Breast epithelium (tissue), 4 donors: ENCODE measurements around the gene PTPRK. TPM values are rescaled to one million over a fixed set of nuclear protein-coding genes. Genes with fewer than 3 reads are reported as not detected.

ENCODE experiments used
- DNase-seq, 2 donors: peaks; one replicate each; pipeline ENCODE4 v3.0.0-alpha.2; 2019; ENCODE audit warnings: low spot score in 2 of 2
- H3K27ac ChIP-seq, 2 donors: fragments of 200-600 bp; sonication (generic) in 1 of 2; one replicate each; pipeline ENCODE4 v1.5.1; 2016 to 2019; ENCODE audit warnings: mild to moderate bottlenecking in 1 of 2
- H3K27me3 ChIP-seq, 2 donors: fragments of 200-600 bp; sonication (generic) in 1 of 2; one replicate each; pipeline versions ENCODE4 v1.5.1 to v1.6.0; 2017 to 2019; ENCODE audit warnings: control low read depth in 1 of 2, mild to moderate bottlenecking in 1 of 2
- H3K36me3 ChIP-seq: fragments of 200-600 bp; one replicate; pipeline ENCODE4 v1.5.1; 2019
- H3K4me1 ChIP-seq, 2 donors: fragments of 200-600 bp; sonication (generic); one replicate each; pipeline ENCODE4 v1.5.1; 2016 to 2019; ENCODE audit warnings: control low read depth in 1 of 2
- H3K4me3 ChIP-seq, 3 donors: fragments of 200-600 bp; sonication (generic); 1 replicate in 2 of 3; 2 replicates in 1 of 3; pipeline ENCODE4 v1.5.1; 2016 to 2019; ENCODE audit warnings: mild to moderate bottlenecking in 3 of 3, moderate library complexity in 2 of 3
- H3K9me3 ChIP-seq, 2 donors: fragments of 200-600 bp; sonication (generic) in 1 of 2; one replicate each; pipeline ENCODE4 v1.5.1; 2016 to 2019; ENCODE audit warnings: control low read depth in 1 of 2
- CTCF ChIP-seq, 3 donors: fragments of 450-650 bp; IDR thresholded peaks; one replicate each; pipeline ENCODE4 v1.5.1; 2016 to 2017; ENCODE audit warnings: antibody characterized with exemption in 3 of 3, mild to moderate bottlenecking in 3 of 3, moderate library complexity in 3 of 3
- POLR2A ChIP-seq: fragments of 450-650 bp; IDR thresholded peaks from one replicate; pipeline ENCODE4 v1.6.1; 2016; ENCODE audit warnings: antibody characterized with exemption, mild to moderate bottlenecking, moderate library complexity
- POLR2AphosphoS5 ChIP-seq, 3 donors: sonication (generic); formaldehyde crosslinking; IDR thresholded peaks; one replicate each; pipeline ENCODE4 v1.6.1; 2017; ENCODE audit warnings: antibody characterized with exemption in 3 of 3
- intact Hi-C: fragments of 100-400 bp; cut with DNase I; formaldehyde crosslinking; loops from one replicate; pipeline ENCODE4 v1.15.1; 2023; ENCODE audit warnings: low total_unique reads
- total RNA-seq, 3 donors: library from RNA; depleted of rRNA; stranded (reverse); fragments of >200 nt; gene quantifications; one replicate each; pipeline ENCODE4 v1.1.0, GENCODE V29; 2016

The PTPRK gene
- total RNA-seq, 3 donors from 2014 or later: 29.1 to 134 (median 77.0) TPM

DNA sequence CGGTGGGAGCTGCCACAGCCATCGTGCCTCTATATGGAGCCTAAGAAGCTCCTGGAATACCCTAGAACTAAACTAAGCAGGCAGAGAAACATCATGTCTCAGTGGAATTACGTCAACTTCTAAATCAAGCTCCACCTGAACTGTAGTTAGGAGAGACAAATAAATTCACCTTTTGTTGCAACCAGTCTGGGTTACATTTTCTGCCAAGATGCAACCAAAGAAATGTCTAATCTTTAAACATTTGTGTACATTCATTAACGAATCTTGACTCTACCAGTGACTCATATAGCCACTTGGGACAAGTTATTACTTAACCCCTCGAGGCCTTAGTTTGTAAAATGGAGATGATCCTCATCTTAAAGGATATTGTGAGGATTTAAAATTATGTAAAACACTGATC, 8.9 kb downstream of the PTPRK start:
- Histone ChIP-seq H3K4me1 (peaks cover 0 to 5% of the 10 kb centered on the region in 2 donors), H3K9me3 (no peaks in the 10 kb centered on the region), H3K27ac (peak overlapping the region; percentile 77 to 84), H3K4me3 (no peak overlapping the region), H3K36me3 (no peaks in the 10 kb centered on the region), H3K27me3 (no peaks in the 10 kb centered on the region)
- no peak for DNase-seq
- intact Hi-C loops: no loop called here
- TF ChIP-seq POLR2AphosphoS5 (IDR thresholded peaks at IDR 0.05): no peak

DNA sequence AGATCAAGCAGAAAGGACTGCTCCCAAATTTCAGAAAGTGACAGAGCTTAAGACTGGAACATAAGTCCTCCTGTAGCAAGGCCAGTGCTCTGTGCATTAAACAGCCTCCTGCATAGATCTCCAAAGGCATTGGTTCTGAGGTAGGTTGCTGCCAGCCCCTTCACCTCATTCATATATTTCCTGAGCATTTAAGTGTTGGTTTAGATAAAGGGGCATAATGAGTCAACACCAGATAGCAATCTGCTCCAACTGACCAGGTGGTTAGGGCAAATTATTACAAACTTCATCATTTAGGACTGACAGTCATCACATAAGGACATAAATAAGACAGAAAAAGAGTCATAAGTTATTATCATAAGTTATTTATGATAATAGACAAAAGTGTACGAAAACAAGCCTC, 10.7 kb downstream of the PTPRK start:
- Histone ChIP-seq H3K36me3 (no peaks in the 10 kb centered on the region), H3K4me1 (peaks cover 0 to 5% of the 10 kb centered on the region in 2 donors), H3K4me3 (no peak overlapping the region), H3K9me3 (no peaks in the 10 kb centered on the region), H3K27me3 (no peaks in the 10 kb centered on the region), H3K27ac (peak overlapping the region; percentile 21 to 62)
- DNase-seq: no peak
- no peak for TF ChIP-seq POLR2A
- TF ChIP-seq CTCF (IDR thresholded peaks at IDR 0.05): no peak
- TF ChIP-seq POLR2AphosphoS5 (IDR thresholded peaks at IDR 0.05): no peak
- intact Hi-C loops: no loop called here

GRCh38 chr6:128508588-128509296, 11.7 kb downstream of the PTPRK start:
- H3K9me3 ChIP-seq: no peaks in the 10 kb centered on the region
- H3K27me3 ChIP-seq: no peaks in the 10 kb centered on the region
- H3K27ac ChIP-seq: peak overlapping the region in 1 of 2 donors; percentile 48
- peaks cover 0 to 13% of the 10 kb centered on the region in 2 donors for H3K4me1 ChIP-seq
- DNase-seq: no peak
- no peak overlapping the region for H3K4me3 ChIP-seq
- TF ChIP-seq POLR2A: no peak
- no peak for TF ChIP-seq CTCF (IDR thresholded peaks at IDR 0.05)
- TF ChIP-seq POLR2AphosphoS5 (IDR thresholded peaks at IDR 0.05): no peak
- no peaks in the 10 kb centered on the region for H3K36me3 ChIP-seq
- intact Hi-C loops: no loop called here

- no peak for TF ChIP-seq CTCF (IDR thresholded peaks at IDR 0.05)
- TF ChIP-seq POLR2AphosphoS5 (IDR thresholded peaks at IDR 0.05): no peak
- TF ChIP-seq POLR2A: no peak
- DNase-seq: no peak
These were observed 12.8 kb downstream of the PTPRK start for GRCh38 chr6:128507337-128508310.

DNA sequence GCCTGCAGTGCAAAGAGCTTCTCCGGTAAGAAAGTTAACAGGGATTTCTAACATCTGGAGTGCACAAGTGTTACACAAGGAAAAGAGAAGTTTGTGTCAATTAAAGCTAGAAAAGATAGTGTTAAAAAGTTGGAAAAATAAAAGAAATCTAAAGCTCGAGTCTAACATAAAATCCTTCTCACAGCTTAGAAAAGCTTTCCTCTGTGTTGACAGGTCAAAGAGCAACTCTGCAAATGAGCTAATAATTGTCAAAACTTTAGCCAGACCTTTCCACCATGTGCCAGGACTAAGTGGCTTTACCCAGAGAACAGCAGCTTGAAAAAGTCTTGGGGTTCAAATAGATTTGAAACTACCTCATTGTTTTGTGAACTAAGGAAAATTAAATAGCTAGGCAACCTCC, 14.8 kb downstream of the PTPRK start:
- intact Hi-C loops: no loop called here
- no peak for DNase-seq
- no peak overlapping the region for H3K4me3 ChIP-seq
- no peaks in the 10 kb centered on the region for H3K36me3 ChIP-seq
- peaks cover 0 to 13% of the 10 kb centered on the region in 2 donors for H3K4me1 ChIP-seq
- no peaks in the 10 kb centered on the region for H3K9me3 ChIP-seq
- no peaks in the 10 kb centered on the region for H3K27me3 ChIP-seq
- no peak overlapping the region for H3K27ac ChIP-seq
- TF ChIP-seq CTCF (IDR thresholded peaks at IDR 0.05): no peak
- no peak for TF ChIP-seq POLR2A
- TF ChIP-seq POLR2AphosphoS5 (IDR thresholded peaks at IDR 0.05): no peak

More at GRCh38 chr6:128507337-128508310, 12.8 kb downstream of the PTPRK start:
- H3K4me3 ChIP-seq: no peak overlapping the region
- H3K27ac ChIP-seq: peak overlapping the region in 1 of 2 donors; percentile 48
- intact Hi-C loops: no loop called here
- no peaks in the 10 kb centered on the region for H3K9me3 ChIP-seq
- H3K27me3 ChIP-seq: no peaks in the 10 kb centered on the region
- H3K4me1 ChIP-seq: peaks cover 0 to 13% of the 10 kb centered on the region in 2 donors
- no peaks in the 10 kb centered on the region for H3K36me3 ChIP-seq
